Activated T-cell treated with anti-CD3 and anti-CD28 coated beads, Interleukin-2, amount 50 U/mL, for 4 hours (primary cell): ENCODE results near the gene BCKDK. TPM values are rescaled to one million over a fixed set of nuclear protein-coding genes. Genes with fewer than 3 reads are reported as not detected.

Experiments
- ATAC-seq, 2 donors: fragments of 200-7000 bp; cut with Tn5 transposase; one replicate each; pipeline ENCODE4 v1.10.0; 2021
- DNase-seq: peaks from one replicate; pipeline ENCODE4 v3.0.0-alpha.2; 2020
- H3K27me3 Mint-ChIP-seq: one replicate; pipeline ENCODE4 v1.8.0; 2021; ENCODE audit warnings: low read depth, mixed read lengths
- H3K36me3 Mint-ChIP-seq: one replicate; pipeline ENCODE4 v1.8.0; 2022; ENCODE audit warnings: mixed read lengths; ENCODE audit not compliant: insufficient read depth
- H3K4me1 Mint-ChIP-seq: one replicate; pipeline ENCODE4 v1.8.0; 2021; ENCODE audit warnings: low read depth, mixed read lengths
- H3K4me3 Mint-ChIP-seq: one replicate; pipeline ENCODE4 v1.8.0; 2021; ENCODE audit warnings: mild to moderate bottlenecking, moderate library complexity, mixed read lengths
- H3K9me3 Mint-ChIP-seq: one replicate; pipeline ENCODE4 v1.8.0; 2021; ENCODE audit warnings: mixed read lengths
- total RNA-seq, 3 donors: library from RNA; stranded (reverse); gene quantifications; one replicate each; pipeline ENCODE4 v1.2.1, GENCODE V29; 2021

Gene BCKDK
- total RNA-seq, 3 donors from 2014 or later: 41.9 to 46.5 (median 43.2) TPM

- Mint-ChIP-seq H3K9me3 (no peaks in the 10 kb centered on the region), H3K27me3 (no peaks in the 10 kb centered on the region), H3K4me1 (peaks cover 18% of the 10 kb centered on the region), H3K4me3 (no peak overlapping the region), H3K36me3 (peaks cover 15% of the 10 kb centered on the region)
- DNase-seq (no peak), ATAC-seq (no peak)
Observed at GRCh38 chr16:31114468-31114867, 6.3 kb downstream of the BCKDK start.

- Mint-ChIP-seq H3K27me3 (no peaks in the 10 kb centered on the region), H3K9me3 (no peaks in the 10 kb centered on the region), H3K36me3 (peaks cover 19% of the 10 kb centered on the region), H3K4me1 (peaks cover 16% of the 10 kb centered on the region), H3K4me3 (peak within 1 kb of the TSS; percentile 88)
- DNase-seq (peak; percentile 95), ATAC-seq (peak; percentile 94 to 96)
Observed at GRCh38 chr16:31117384-31118222, 9.4 kb downstream of the BCKDK start, which contains the start of gene KAT8. Gene KAT8 (plus strand): TSS chr16:31117664. CDS start chr16:31117682, 18 bp downstream.

- H3K9me3 Mint-ChIP-seq: no peaks in the 10 kb centered on the region
- peak overlapping the region; percentile 88 for H3K4me3 Mint-ChIP-seq
- peaks cover 16% of the 10 kb centered on the region for H3K4me1 Mint-ChIP-seq
- no peak for ATAC-seq
- H3K27me3 Mint-ChIP-seq: no peaks in the 10 kb centered on the region
- no peak for DNase-seq
- peaks cover 17% of the 10 kb centered on the region for H3K36me3 Mint-ChIP-seq
Observed at GRCh38 chr16:31118223-31119155, 10.3 kb downstream of the BCKDK start.

- Mint-ChIP-seq H3K36me3 (peaks cover 17% of the 10 kb centered on the region), H3K4me1 (peaks cover 15% of the 10 kb centered on the region), H3K4me3 (no peak overlapping the region), H3K9me3 (no peaks in the 10 kb centered on the region), H3K27me3 (no peaks in the 10 kb centered on the region)
- ATAC-seq (no peak), DNase-seq (no peak)
Observed at GRCh38 chr16:31120129-31120528, 11.9 kb downstream of the BCKDK start.

GRCh38 chr16:31125844-31126243, 17.7 kb downstream of the BCKDK start:
- Mint-ChIP-seq H3K9me3 (no peaks in the 10 kb centered on the region), H3K27me3 (no peaks in the 10 kb centered on the region), H3K4me3 (no peak overlapping the region), H3K4me1 (no peaks in the 10 kb centered on the region), H3K36me3 (peaks cover 24% of the 10 kb centered on the region)
- ATAC-seq (no peak), DNase-seq (no peak)

- no peaks in the 10 kb centered on the region for H3K9me3 Mint-ChIP-seq
- H3K4me3 Mint-ChIP-seq: no peak overlapping the region
- no peaks in the 10 kb centered on the region for H3K27me3 Mint-ChIP-seq
- peaks cover 22% of the 10 kb centered on the region for H3K36me3 Mint-ChIP-seq
- no peaks in the 10 kb centered on the region for H3K4me1 Mint-ChIP-seq
- DNase-seq (no peak), ATAC-seq (no peak)
Observed at GRCh38 chr16:31127182-31127581, 19.0 kb downstream of the BCKDK start.

GRCh38 chr16:31128711-31129567, 20.8 kb downstream of the BCKDK start:
- no peaks in the 10 kb centered on the region for H3K9me3 Mint-ChIP-seq
- no peak for ATAC-seq
- H3K4me1 Mint-ChIP-seq: no peaks in the 10 kb centered on the region
- DNase-seq: no peak
- H3K27me3 Mint-ChIP-seq: no peaks in the 10 kb centered on the region
- H3K4me3 Mint-ChIP-seq: no peak overlapping the region
- H3K36me3 Mint-ChIP-seq: peaks cover 19% of the 10 kb centered on the region

- peaks cover 19% of the 10 kb centered on the region for H3K36me3 Mint-ChIP-seq
- H3K9me3 Mint-ChIP-seq: no peaks in the 10 kb centered on the region
- H3K27me3 Mint-ChIP-seq: no peaks in the 10 kb centered on the region
Observed at GRCh38 chr16:31129568-31130335, 21.6 kb downstream of the BCKDK start.

GRCh38 chr16:31130336-31130891, 22.2 kb downstream of the BCKDK start:
- Mint-ChIP-seq H3K36me3 (peaks cover 19% of the 10 kb centered on the region), H3K4me3 (no peak overlapping the region), H3K27me3 (no peaks in the 10 kb centered on the region), H3K4me1 (no peaks in the 10 kb centered on the region), H3K9me3 (no peaks in the 10 kb centered on the region)
- ATAC-seq (no peak), DNase-seq (no peak)

More at GRCh38 chr16:31129568-31130335, 21.6 kb downstream of the BCKDK start:
- DNase-seq: no peak
- no peak overlapping the region for H3K4me3 Mint-ChIP-seq
- no peak for ATAC-seq
- H3K4me1 Mint-ChIP-seq: no peaks in the 10 kb centered on the region

GRCh38 chr16:31130899-31131298, 22.7 kb downstream of the BCKDK start:
- Mint-ChIP-seq H3K36me3 (peaks cover 15% of the 10 kb centered on the region), H3K27me3 (no peaks in the 10 kb centered on the region), H3K4me1 (no peaks in the 10 kb centered on the region), H3K9me3 (no peaks in the 10 kb centered on the region), H3K4me3 (no peak overlapping the region)
- no peak for ATAC-seq
- DNase-seq: no peak

- H3K4me1 Mint-ChIP-seq: no peaks in the 10 kb centered on the region
- ATAC-seq (no peak), DNase-seq (no peak)
- peaks cover 10% of the 10 kb centered on the region for H3K36me3 Mint-ChIP-seq
- H3K4me3 Mint-ChIP-seq: no peak overlapping the region
- no peaks in the 10 kb centered on the region for H3K9me3 Mint-ChIP-seq
- no peaks in the 10 kb centered on the region for H3K27me3 Mint-ChIP-seq
Observed at GRCh38 chr16:31131416-31131815, 23.2 kb downstream of the BCKDK start.

- no peak for DNase-seq
- Mint-ChIP-seq H3K36me3 (peaks cover 10% of the 10 kb centered on the region), H3K4me3 (no peak overlapping the region), H3K9me3 (no peaks in the 10 kb centered on the region), H3K4me1 (no peaks in the 10 kb centered on the region), H3K27me3 (no peaks in the 10 kb centered on the region)
- no peak for ATAC-seq
Observed at GRCh38 chr16:31131841-31132271, 23.7 kb downstream of the BCKDK start.
